ENCODE measurements around the gene KCNIP3.

- TF ChIP-seq PAX5 (IDR thresholded peaks at IDR 0.05; ENCODE audit: insufficient read depth, low read length, severe bottlenecking) (no peak), POLR2A (IDR thresholded peaks at IDR 0.05; ENCODE audit: low read depth, low read length) (no peak), TAF1 (IDR thresholded peaks at IDR 0.05; ENCODE audit: low read depth, low read length) (no peak), POLR2AphosphoS5 (IDR thresholded peaks at IDR 0.05; ENCODE audit: low read depth, low read length) (no peak), SPI1 (IDR thresholded peaks at IDR 0.05; ENCODE audit: low read depth, low read length) (no peak), POU2F2 (IDR thresholded peaks at IDR 0.05; ENCODE audit: low read depth, low read length) (no peak)
Measured at GRCh38 chr2:95384854-95385569, 87.9 kb downstream of the KCNIP3 start.
